NCI-H128 (cell line): ENCODE data around the gene STX4.

Experiments used
- DNase-seq: peaks from one replicate; lab custom pipeline; 2025; ENCODE audit not compliant: unreplicated experiment; lab: John Stamatoyannopoulos, UW

STX4 gene

DNA sequence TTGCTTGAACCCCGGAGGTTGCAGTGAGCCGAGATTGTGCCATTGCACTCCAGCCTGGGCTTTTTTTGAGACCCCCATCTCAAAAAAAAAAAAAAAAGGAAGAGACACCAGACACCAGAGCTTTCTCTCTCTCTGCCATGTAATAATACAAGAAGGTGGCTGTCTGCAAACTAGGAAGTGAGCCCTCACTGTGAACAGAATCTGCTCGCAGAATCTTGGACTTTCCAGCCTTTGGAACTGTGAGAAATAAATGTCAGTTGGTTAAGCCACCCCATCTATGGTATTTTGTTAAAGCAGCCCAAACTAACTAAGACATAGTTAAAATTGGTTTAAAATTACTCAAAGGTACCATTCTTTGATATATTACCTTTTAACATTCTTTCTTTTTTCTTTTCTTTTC lies 12.8 kb upstream of the STX4 start:
- no peak for DNase-seq

DNA sequence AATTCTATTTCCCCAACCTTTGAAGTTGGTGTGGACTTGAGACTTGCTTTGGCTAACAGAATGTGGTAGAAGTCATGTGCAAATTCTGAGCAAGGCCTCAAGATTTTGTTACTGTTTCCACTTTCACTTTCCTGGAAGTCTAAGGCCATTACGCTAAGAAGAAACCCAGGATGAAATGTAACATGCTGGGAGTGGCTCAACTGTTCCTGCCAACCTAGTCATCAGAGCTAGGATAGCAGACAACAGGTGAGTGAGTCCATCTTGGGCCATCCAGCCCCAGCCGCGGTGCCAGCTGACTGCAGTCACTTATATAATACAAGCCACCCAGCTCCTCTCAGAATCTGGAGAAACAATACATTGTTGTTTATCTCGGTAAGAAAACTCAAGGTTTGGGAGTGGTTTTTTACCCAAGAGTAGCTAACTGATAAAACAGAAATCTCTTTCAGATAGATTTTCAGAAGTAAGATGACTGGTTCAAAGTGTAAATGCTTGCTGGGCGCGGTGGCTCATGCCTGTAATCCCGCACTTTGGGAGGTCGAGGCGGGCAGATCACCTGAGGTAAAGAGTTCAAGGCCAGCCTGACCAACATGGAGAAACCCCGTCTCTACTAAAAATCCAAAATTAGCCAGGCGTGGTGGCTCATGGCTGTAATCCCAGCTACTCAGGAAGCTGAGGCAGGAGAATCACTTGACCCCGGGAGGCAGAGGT lies 10.7 kb upstream of the STX4 start:
- DNase-seq = no peak

DNA sequence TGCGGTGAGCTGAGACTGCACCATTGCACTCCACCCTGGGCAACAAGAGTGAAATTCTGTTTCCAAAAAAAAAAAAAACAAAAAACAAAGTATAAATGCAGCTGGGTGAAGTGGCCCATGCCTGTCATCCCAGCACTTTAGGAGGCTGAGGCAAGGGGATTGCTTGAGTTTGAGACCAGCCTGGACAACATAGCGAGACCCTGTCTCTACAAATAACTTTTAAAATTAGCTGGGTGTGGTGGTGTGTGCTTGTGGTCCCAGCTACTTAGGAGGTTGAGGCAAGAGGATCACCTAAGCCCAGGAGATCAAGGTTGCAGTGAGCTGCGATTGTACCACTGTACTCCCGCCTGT lies 10.1 kb upstream of the STX4 start:
- DNase-seq = no peak

DNA sequence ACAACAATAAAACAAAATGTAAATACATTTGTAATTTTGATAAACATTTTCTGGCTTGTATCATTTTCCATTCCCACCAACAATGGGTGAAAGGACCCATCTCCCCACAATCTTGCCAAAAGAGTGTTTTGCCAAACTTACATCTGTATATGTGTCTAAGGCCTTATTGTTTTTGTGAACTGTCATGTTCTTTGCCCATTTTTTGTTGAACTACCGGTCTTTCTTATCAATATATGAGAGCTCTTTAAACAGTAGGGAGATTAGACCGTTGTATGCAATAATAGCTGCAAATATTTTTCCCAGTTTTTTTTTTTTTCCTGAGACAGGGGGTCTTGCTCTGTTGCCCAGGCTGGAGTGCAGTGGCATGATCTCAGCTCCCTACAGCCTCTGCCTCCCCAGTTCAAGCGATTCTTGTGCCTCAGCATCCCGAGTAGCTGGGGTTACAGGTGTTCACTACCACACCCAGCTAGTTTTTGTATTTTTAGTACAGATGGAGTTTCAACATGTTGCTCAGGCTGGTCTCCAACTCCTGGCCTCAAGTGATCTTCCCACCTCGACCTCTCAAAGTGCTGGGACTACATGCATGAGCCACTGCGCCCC lies 9.6 kb upstream of the STX4 start:
- DNase-seq = no peak

DNA sequence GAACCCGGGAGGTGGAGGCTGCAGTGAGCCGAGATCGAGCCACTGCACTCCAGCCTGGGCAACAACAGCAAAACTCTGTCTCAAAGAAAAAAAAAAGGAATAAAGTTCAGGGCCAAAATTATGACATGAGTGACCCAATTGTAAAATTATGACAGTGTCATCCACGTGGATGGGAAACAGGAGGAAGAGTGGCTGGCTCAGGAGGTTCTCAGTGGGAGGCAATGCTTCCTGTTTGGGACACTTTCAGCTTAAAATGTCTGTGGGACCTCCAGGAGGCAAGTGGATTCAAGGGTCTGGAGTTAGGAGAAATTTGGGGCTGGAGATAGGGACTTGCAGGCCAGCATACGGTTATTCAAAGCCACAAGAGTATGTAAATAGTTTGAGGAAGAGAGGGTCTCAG lies 8.0 kb upstream of the STX4 start:
- DNase-seq = no peak

DNA sequence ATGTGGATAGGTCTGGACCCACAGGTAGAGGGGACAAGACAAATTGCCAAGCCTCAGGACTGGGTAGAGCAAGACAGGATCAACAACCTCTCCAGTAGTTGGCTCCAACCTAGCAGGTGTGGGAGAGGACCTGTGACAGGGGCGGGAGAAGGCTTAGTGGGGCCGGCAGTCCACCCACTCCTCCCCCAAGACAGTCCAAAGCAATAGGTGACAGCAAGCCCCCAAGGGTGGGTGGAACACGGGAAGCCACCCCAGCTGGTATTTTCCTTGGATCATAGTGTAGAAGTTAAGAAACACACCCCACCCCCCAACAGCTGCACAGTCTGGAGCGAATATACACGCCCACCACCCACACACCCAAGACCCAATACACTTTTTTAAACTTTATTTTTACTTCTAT lies 4.1 kb upstream of the STX4 start:
- DNase-seq = no peak

DNA sequence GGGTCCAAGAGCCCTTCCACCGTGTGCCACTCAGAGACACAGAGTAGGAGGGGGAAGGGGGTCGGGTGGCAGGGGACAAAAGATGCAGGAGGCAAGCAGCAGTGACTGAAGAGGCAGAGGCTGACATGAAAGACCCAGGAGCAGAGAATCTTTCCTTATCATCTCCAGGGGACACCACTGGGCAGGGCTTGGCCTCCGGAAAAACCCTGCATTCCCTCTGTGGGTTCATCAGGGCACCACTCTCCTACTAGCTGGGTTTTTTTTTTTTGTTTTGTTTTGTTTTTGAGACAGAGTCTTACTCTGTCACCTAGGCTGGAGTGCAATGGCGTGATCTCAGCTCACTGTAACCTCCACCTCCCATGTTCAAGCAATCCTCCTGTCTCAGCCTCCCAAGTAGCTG lies 2.1 kb upstream of the STX4 start:
- DNase-seq = no peak

DNA sequence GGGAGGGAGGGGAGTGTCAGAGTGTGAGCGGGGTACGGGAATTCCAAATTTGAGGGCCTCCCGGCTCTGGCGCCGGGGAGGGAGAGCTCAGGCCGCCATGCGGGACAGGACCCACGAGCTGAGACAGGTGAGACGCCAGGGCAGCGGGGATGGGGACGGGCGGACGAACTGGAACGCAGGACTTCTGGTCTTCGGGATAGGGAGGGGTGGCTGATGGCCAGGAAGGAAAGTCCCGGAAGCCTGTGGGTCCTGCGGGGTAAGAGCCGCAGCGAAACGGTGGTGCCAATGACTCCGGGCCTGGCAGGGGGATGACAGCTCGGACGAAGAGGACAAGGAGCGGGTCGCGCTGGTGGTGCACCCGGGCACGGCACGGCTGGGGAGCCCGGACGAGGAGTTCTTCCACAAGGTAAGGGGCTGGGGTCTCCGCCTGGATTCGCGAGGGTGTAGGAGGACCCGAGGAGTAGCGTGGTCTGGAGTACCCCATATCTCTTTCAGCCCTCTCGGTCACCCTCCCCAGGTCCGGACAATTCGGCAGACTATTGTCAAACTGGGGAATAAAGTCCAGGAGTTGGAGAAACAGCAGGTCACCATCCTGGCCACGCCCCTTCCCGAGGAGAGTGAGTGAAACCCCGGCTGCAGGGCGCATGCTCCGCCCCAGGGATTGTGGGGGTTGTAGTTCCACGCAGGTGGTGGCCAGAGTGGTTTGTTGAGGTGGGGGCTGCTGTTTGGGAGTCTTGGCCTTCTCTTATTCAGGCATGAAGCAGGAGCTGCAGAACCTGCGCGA lies 543 bp downstream of the STX4 start:
- peak; percentile 44 for DNase-seq

DNA sequence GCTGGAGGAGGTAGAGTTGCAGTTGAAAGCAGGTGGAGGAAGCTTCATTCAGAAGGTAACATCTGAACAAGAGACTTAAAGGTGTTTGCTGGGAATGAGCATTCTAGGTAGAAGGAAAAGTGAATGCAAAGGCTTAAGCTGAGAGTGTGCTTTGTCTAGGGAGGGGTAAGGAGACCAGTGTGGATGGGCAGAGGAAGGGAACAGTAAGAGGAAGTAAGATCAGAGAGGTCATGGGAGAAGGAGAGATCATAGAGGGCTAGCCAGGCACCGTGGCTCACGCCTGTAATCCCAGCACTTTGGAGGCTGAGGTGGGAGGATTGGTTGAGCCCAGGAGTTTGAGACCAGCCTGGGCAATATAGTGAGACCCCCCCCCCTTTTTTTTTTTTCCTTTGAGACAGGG lies 3.3 kb downstream of the STX4 start:
- DNase-seq = no peak

DNA sequence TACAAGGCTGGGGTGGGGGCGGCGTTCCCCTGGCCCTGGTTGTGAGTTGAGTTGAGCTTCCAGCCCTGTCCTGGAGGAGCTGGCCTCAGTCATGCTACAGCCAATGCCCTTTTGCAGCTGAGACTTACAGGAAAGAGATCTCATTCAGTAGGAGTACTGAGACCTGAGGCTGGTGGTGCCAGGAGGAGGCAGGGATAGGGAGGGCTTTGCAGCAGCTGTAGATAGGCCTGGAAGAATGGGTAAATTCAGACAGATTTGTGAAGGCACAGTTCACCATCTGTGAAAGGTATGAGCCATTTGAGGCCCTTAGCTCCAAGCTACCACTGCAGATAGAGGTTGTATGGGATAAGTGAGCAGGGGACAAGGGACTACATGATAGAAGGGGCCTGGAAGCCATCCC lies 5.6 kb downstream of the STX4 start:
- no peak for DNase-seq

DNA sequence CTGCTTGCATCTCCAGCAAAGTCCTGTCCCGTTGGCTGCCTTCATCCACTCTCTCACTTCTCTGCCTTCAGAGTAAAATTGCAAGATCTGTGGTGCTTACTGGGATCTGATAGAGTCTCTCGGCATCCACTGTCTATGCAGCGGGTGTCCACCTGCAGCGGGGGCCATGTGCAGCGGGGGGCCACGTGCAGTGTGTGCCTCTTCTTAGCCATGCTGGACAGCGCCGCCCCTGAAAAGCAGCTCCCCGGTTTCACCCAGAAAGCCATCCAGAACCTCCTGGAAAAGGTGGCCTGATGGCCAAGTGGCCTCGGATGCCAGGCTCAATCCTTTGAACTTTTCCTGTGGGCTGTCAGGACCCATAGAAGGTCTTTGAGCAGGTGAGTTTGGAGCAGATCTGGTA lies 9.5 kb downstream of the STX4 start:
- DNase-seq = no peak

DNA sequence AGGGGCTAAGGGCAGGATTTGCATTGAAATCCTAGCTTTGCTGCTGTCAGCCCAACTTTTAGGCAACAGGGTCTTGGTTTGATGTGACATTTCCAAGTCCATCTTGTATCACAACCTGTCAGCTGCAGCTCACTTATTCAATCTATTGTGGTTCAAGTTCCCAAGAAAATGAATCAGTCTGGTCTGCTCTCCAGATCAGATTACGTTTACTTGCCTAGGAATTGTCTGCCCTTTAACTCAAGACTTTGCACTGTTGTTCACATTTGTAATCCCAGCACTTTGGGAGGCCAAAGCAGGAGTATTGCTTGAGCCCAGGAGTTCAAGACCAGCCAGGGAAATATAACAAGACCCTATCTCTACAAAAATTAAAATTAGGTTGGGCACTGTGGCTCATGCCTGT lies 10.0 kb downstream of the STX4 start:
- no peak for DNase-seq

DNA sequence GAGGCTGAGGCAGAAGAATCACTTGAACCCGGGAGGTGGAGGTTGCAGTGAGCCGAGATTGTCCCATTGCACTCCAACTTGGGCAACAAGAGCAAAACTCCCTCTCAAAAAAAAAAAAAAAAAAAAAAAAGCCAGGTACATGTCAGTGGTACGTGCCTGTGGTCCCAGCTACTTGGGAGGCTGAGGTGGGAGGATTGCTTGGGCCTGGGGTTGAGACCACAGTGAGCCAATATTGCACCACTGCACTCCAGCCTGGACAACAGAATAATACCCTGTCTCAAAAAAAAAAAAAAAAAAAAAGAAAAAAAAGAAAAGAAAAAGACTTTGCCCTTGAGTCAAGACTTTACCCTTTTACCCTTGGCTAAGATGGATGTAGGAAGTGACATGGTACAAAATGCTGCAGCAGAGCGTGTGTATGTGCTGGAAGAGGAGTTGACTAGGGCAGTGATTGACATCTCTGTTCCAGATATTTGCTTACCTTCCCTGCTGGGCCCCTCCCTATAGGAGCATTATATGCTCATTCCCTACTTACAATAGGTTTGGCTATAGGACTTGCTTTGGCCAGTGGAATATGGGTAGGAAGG lies 10.6 kb downstream of the STX4 start:
- DNase-seq = no peak

DNA sequence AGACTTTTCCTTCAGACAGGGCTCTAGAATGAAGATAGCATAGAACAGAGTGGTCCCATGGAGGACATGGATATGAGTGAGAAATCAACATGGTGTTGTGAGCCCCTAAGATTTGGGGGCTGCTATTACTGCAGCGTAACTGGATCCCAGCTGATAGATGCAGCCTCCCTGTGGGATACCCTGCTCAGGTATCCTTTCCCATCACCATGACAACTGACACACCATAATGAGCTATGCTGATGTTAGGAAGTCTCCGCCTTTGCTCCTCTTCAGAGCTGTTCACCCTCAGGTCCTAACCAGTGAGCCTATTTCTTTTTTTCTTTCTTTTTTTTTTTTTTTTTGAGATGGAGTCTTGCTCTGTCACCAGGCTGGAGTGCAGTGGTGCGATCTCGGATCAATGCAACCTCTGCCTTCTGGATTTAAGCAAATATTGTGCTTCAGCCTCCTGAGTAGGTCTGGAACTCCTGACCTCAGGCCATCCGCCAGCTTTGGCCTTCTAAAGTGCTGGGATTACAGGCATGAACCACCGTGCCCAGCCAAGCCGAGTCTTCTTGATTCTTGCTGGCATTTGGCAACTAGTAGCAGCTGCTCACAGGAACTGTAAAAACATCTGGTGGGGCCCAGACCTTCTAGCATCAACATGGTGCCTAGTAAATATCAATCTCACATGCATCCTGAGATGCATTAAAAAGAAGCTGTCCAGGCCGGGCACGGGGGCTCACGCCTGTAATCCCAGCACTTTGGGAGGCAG lies 17.1 kb downstream of the STX4 start:
- no peak for DNase-seq

DNA sequence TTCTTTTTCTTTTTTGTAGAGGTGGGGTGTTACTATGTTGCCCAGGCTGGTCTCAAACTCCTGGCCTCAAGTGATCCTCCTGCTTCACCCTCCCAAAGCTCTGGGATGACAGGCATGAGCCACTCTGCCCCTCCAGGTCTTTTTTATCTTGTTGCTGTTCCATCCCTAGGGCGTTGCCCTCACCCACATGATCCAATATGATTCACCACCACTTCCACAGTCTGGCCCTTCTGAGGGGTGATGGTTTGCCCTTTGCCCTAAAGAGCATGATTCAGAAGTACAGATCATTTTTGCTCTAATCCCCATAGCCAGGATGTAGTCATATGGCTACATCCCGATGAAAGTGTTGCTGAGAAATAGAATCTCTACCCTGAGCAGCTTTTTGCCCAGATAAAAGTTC lies 18.8 kb downstream of the STX4 start:
- DNase-seq = no peak

DNA sequence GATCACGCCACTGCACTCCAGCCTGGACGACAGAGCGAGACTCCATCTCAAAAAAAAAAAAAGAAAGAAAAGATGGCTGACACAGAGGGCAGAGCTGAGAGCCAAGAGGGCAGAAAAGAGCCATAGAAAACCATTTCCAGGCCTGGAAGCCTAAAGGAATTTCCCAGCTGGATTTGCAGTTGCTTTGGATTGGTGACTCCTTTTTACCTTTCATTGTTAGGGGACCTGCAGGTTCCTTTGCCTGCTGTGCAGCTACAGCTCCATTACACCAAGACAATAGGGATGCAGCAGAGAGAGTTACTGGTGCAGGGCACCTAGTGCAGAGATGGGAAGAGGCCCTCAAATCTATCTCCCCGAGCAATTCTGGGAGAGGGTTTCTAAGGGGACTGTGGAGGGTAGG lies 22.3 kb downstream of the STX4 start:
- DNase-seq = no peak

DNA sequence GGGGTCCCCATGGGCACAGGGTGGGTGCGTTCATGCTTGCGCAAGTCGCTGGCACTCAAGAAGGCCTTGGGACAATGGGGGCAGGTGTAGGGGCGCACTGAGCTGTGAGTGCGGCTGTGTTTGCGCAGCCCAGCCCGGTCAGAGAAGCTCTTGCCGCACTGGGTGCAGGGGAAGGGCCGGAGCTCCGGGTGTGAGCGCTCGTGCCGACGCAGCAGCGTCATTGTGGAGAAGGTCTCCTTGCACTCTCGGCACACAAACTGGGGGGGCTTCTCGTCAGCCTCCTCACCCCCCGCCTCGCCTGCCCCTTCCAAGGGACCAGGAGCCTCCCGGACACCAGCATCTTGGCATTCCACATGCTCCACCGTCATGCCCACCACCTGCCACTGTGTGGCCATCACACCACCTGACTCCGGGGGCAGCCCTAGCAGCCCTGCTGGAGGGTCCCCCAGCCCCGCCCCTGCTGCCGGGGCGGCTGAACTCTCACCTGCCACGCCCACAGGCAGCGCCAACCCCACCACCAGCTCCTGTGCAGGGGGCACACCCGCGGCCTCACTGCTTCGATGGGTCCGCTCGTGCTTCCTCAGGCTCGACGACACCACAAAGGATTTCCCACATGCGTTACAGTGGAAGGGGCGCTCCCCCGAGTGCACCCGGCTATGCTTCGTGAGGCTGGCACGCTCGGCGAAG lies 27.9 kb downstream of the STX4 start:
- no peak for DNase-seq

DNA sequence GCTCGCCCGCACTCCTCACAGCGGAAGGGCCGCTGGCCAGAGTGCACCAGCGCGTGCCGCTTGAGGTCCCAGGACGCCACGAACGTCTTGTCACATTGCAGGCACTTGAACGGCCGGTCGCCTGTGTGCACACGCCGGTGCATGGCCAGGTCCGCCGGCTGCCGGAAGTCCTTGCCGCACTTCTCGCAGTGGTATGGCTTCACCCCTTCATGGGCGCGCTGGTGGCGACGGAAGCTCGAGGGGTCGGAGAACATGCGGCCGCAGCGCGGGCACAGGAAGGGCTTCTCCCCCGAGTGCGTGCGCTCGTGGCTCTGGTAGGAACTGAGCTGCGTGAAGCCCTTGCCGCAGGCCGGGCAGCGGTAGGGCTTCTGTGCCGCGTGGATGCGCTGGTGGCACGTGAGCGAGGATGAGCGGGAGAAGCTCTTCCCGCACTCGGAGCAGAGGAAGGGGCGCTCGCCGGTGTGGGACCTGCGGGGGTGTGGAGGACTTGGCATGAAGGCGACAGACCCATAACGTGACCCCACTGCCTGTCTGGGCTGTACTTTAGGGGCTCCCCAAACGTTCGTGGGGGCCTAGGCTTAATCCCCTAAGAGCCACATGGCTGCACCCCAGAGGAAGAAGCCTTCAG lies 28.6 kb downstream of the STX4 start:
- no peak for DNase-seq

DNA sequence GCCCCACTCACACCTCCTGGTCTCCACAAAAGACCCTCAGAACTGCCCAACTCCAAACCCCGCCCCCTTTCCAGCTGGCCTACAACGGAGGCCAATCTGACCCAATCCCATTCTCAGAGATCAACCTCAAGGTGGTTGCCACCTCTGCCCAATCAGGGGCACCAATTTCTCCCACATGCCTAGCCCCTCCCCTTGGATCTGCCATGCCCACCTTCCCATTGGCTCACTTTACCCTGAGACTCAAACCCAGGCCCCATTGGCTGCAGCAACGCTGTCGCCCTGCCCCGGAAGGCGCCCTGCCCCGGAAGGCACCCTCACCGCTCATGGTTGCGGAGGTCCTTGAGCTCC lies 30.1 kb downstream of the STX4 start:
- no peak for DNase-seq

DNA sequence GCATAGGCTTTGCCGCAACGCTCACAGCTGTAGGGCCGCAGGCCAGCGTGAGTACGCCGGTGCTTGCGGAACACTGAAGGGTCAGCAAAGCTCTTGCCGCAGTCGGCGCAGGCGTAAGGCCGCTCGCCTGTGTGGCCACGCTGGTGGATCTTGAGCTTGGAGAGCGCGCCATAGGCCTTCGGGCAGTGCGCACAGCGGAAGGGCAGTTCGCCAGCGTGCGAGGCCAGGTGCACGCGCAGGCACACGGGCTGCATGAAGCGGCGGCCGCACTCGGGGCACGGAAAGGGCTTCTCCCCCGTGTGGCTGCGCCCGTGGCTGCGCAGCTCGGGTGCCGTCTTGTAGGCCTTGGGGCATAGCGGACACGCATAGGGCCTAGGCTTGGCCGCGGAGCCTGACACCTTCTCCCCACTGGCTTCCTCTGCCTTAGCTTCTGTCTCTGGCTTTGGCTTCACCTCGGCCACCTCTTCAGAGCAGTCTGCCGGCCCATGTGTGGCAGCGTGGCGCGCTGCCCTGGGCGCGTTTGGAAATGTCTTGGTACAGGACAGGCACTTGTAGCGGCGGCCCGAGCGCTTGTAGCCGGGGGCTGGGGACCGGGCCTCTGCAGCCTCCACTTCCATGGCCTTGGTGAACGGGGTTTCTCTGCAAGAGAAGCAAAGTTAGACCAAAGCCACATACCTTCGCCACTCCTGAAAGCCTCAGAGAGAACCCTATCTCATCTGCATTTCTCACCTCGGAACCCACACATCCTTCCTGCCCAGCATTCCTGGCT lies 30.7 kb downstream of the STX4 start:
- no peak for DNase-seq
